DND-41 (cell line): Measurements from ENCODE around the gene ACOX3.

Experiments used
- ATAC-seq: fragments of 200-7000 bp; cut with Tn5 transposase; 3 replicates; pipeline ENCODE4 v1.9.1; 2021; ENCODE audit warnings: low read depth; ENCODE audit not compliant: insufficient read depth
- DNase-seq: peaks from one replicate; pipeline ENCODE4 v3.0.0-alpha.2; 2020
- H2AFZ ChIP-seq: 2 replicates; pipeline ENCODE4 v1.6.0; 2012; ENCODE audit warnings: low read depth, low read length
- H3K27ac ChIP-seq: 2 replicates; pipeline ENCODE4 v1.5.1; 2012; ENCODE audit warnings: low read length, inconsistent platforms
- H3K27me3 ChIP-seq: fragments of 200-600 bp; sonication (generic); 2 replicates; pipeline ENCODE4 v1.6.0; 2012; ENCODE audit warnings: low read length, mild to moderate bottlenecking, inconsistent platforms; ENCODE audit not compliant: insufficient read depth, poor library complexity
- H3K36me3 ChIP-seq: 2 replicates; pipeline ENCODE4 v1.5.1; 2012; ENCODE audit warnings: low read length, inconsistent platforms; ENCODE audit not compliant: insufficient read depth
- H3K4me1 ChIP-seq: 2 replicates; pipeline ENCODE4 v1.5.1; 2012; ENCODE audit warnings: mild to moderate bottlenecking, low read length; ENCODE audit not compliant: insufficient read depth
- H3K4me2 ChIP-seq: 2 replicates; pipeline ENCODE4 v1.6.0; 2012; ENCODE audit warnings: mild to moderate bottlenecking, moderate library complexity, low read length, inconsistent platforms; ENCODE audit not compliant: insufficient read depth
- H3K4me3 ChIP-seq, 2 experiments: fragments of 200-600 bp in 1 of 2; shearing (Covaris generic) in 1 of 2; 2 replicates each; pipeline ENCODE4 v1.5.1; 2012 to 2016; ENCODE audit warnings: inconsistent platforms in 2 of 2, low read length in 2 of 2, mild to moderate bottlenecking in 2 of 2, low read depth in 1 of 2, moderate library complexity in 1 of 2
- H3K79me2 ChIP-seq: 2 replicates; pipeline ENCODE4 v1.6.0; 2012; ENCODE audit warnings: low read length, inconsistent platforms; ENCODE audit not compliant: insufficient read depth
- H3K9ac ChIP-seq: 2 replicates; pipeline ENCODE4 v1.6.0; 2012; ENCODE audit warnings: low read depth, mild to moderate bottlenecking, inconsistent platforms, low read length, moderate library complexity
- H3K9me3 ChIP-seq: 2 replicates; pipeline ENCODE4 v1.5.1; 2012; ENCODE audit warnings: low read length, moderate library complexity, mild to moderate bottlenecking, inconsistent platforms; ENCODE audit not compliant: insufficient read depth, severe bottlenecking
- H4K20me1 ChIP-seq: 2 replicates; pipeline ENCODE4 v1.6.0; 2012; ENCODE audit warnings: low read length; ENCODE audit not compliant: insufficient read depth
- EZH2 ChIP-seq: IDR thresholded peaks from 3 replicates; pipeline ENCODE4 v1.6.1; 2012; ENCODE audit warnings: borderline replicate concordance, low read depth, mild to moderate bottlenecking, moderate library complexity, low read length, inconsistent platforms; ENCODE audit not compliant: severe bottlenecking
- TF ChIP-seq, protein P1 (sequence below): IDR thresholded peaks from 2 replicates; pipeline ENCODE4 v1.5.1; 2012; ENCODE audit warnings: borderline replicate concordance, low read length, moderate library complexity, mild to moderate bottlenecking; ENCODE audit not compliant: poor library complexity, severe bottlenecking; ENCODE audit errors: extremely low read depth

The ACOX3 gene

DNA sequence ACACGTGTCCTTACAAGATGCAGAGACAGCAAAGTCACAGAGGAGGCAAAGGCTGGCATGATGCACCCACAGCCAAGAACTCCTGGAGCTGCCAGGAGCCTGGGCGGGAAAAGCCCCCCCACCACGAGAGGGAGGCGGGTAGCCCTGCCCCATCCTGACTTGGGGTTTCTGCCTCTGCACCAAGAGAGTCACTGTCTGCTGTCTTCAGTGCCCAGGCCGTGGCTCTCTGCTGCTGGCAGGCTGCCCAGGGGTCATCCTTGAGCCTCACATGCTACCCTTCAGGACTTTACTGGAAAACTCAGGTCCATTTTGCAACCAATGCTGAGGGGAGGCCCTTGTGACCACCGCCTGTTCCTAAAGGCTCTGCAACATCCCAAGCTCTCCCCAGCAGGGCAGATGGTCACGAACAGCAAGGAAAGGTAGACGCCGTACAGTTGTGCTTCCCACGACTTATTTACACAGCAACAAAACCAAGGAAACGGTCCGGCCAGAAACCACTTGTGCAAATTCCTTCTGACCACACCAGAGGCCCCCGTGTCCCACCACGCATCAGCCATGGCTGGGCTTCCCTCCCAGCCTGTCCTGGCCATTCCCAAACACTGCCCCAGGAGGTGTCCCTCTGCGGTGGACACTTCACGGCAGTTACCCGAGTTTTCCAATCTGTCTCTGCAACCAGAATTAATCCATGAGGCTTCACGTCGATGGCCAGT lies 56.9 kb downstream of the ACOX3 start:
- Histone ChIP-seq H3K4me2 (no peak overlapping the region), H3K4me1 (no peaks in the 10 kb centered on the region), H3K27ac (no peak overlapping the region), H3K36me3 (peaks cover 15% of the 10 kb centered on the region), H3K9me3 (no peaks in the 10 kb centered on the region), H4K20me1 (no peaks in the 10 kb centered on the region; the same call in 1 of the 2 replicates), H3K9ac (no peak overlapping the region), H3K27me3 (no peaks in the 10 kb centered on the region), H3K4me3 (no peak overlapping the region), H3K79me2 (no peaks in the 10 kb centered on the region), H2AFZ (no peak overlapping the region)
- ATAC-seq (no peak), DNase-seq (no peak)
- TF ChIP-seq, protein P1, sequence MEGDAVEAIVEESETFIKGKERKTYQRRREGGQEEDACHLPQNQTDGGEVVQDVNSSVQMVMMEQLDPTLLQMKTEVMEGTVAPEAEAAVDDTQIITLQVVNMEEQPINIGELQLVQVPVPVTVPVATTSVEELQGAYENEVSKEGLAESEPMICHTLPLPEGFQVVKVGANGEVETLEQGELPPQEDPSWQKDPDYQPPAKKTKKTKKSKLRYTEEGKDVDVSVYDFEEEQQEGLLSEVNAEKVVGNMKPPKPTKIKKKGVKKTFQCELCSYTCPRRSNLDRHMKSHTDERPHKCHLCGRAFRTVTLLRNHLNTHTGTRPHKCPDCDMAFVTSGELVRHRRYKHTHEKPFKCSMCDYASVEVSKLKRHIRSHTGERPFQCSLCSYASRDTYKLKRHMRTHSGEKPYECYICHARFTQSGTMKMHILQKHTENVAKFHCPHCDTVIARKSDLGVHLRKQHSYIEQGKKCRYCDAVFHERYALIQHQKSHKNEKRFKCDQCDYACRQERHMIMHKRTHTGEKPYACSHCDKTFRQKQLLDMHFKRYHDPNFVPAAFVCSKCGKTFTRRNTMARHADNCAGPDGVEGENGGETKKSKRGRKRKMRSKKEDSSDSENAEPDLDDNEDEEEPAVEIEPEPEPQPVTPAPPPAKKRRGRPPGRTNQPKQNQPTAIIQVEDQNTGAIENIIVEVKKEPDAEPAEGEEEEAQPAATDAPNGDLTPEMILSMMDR, result no peak
- TF ChIP-seq EZH2, result no peak

DNA sequence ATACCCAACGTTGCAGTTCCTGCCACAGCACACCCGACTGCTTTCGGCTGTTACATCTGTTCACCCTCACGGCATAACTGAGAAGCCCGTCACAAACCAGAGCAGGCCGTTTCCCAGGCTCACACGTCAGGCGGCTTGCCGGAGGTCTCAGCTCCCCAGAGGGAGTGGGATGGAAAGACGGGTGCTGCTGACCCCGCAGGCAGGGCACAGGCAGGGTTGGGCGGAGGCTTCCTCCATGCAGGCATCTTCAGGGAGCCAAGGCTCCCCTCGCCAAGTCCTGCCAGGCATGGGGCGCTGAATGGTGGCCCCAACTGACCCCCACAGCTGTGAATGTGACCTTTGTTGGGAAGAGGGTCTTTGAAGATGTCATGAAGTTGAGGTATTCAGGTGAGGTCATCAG lies 57.5 kb downstream of the ACOX3 start:
- H3K4me2 ChIP-seq, result no peak overlapping the region
- H3K27me3 ChIP-seq, result no peaks in the 10 kb centered on the region
- H3K27ac ChIP-seq, result no peak overlapping the region
- no peaks in the 10 kb centered on the region for H3K9me3 ChIP-seq
- no peak overlapping the region for H3K4me3 ChIP-seq
- H3K4me1 ChIP-seq, result no peaks in the 10 kb centered on the region
- TF ChIP-seq, protein P1, result no peak
- TF ChIP-seq EZH2, result no peak
- H3K36me3 ChIP-seq, result peaks cover 11% of the 10 kb centered on the region; the same call in 1 of the 2 replicates
- H2AFZ ChIP-seq, result no peak overlapping the region
- no peak for ATAC-seq
- no peaks in the 10 kb centered on the region; the same call in 1 of the 2 replicates for H4K20me1 ChIP-seq
- no peak for DNase-seq
- H3K9ac ChIP-seq, result no peak overlapping the region
- no peaks in the 10 kb centered on the region for H3K79me2 ChIP-seq

DNA sequence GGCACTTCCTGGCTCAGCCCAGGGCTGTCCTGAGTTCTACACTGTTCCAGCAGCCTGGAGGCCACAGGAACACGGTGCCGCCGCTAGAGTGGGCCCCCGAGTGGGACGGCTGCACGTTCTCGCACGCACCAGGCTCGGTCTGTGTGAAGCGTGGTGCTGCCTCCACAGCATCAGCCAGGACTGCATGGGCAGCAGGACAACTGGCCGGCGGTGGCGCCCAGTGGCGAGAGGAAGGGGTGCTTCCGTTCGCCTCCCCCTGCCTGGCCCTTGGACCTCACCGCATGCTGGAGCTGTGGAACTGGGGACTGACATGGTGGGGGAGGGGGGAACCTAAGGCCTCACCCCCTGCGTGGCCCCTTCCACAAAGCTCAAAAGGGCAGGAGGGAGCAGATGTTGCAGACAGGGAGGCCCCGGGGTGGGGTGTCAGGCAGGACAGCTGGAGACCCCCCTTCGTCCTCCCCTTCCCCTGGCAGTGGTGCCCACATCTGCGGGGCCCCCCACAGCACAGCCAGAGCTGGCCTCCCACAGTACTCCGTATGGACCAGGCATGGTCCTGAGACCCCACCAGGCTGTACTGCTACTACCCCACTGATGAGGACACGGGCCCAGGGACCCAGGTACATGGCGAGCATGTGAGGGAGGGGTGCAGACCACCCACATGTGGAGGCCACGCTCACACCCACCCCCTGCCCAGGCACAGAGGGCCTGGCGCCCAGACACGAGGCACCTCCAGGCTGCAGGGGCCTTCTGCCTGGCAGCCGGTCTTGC lies 58.5 kb downstream of the ACOX3 start:
- Histone ChIP-seq H3K4me3 (no peak overlapping the region), H4K20me1 (no peaks in the 10 kb centered on the region; the same call in 1 of the 2 replicates), H3K79me2 (no peaks in the 10 kb centered on the region), H3K9ac (no peak overlapping the region), H3K36me3 (peaks cover 8% of the 10 kb centered on the region; the same call in 1 of the 2 replicates), H2AFZ (no peak overlapping the region), H3K27ac (no peak overlapping the region), H3K9me3 (no peaks in the 10 kb centered on the region), H3K4me1 (no peaks in the 10 kb centered on the region), H3K4me2 (no peak overlapping the region), H3K27me3 (no peaks in the 10 kb centered on the region)
- TF ChIP-seq, protein P1, result no peak
- TF ChIP-seq EZH2, result no peak
- no peak for ATAC-seq
- DNase-seq, result no peak
